ENCODE data around the gene SPATA24. TPM values are rescaled to one million over a fixed set of nuclear protein-coding genes. Genes with fewer than 3 reads are reported as not detected.

The SPATA24 gene
- polyA plus RNA-seq, 1 donor from 2014 or later = 6.7 TPM

DNA sequence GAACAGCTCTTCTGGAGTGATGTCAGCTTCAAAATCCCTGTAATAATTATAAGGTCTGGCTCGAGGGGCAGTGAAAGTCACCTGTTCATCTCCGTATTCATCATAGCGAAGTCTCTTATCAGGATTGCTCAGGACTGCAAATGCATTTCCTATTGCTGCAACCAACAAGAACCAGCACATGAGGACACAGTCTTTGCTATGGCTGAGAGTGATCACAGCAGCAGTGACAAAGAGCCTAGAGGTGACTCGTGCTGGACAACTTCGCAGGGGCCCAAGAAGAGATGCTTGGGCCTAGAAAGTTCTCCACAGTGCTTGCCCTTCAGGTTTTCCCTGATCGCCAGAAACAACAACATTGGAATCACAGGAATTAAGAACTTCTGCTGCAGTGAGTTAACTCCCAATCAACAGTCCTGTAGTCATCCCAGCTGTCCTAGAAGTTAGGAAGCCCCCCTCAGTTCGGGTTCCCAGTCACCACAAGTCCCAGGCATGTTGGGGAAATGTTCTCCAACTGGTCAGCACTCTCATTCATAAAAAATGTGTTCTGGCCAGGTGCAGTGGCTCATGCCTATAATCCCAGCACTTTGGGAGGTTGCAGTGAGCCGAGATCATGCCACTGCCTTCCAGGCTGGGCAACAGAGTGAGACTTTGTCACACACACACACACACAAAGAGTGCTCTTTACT, 22.5 kb upstream of the SPATA24 start:
- Histone ChIP-seq H3K27ac (ENCODE audit: low read length) (no peak overlapping the region), H3K4me3 (ENCODE audit: low read length) (no peak overlapping the region), H3K9ac (ENCODE audit: low read length) (no peak overlapping the region), H3K79me2 (replicated peaks; ENCODE audit: insufficient read depth, low read length) (no peaks in the 10 kb centered on the region), H2AFZ (ENCODE audit: low read depth, low read length) (no peak overlapping the region), H3K4me2 (ENCODE audit: low read length) (no peak overlapping the region), H3K27me3 (ENCODE audit: insufficient read depth, low read depth, low read length) (no peaks in the 10 kb centered on the region), H3K9me2 (ENCODE audit: insufficient read depth, low read length) (no peaks in the 10 kb centered on the region), H4K20me1 (ENCODE audit: insufficient read depth) (no peaks in the 10 kb centered on the region), H3F3A (ENCODE audit: insufficient read depth, low read length, poor library complexity, severe bottlenecking) (no peaks in the 10 kb centered on the region), H3K36me3 (ENCODE audit: insufficient read depth, low read length) (no peaks in the 10 kb centered on the region), H3K9me3 (ENCODE audit: low read length) (no peaks in the 10 kb centered on the region)
- TF ChIP-seq EP300 (conservative IDR thresholded peaks at IDR 0.05; ENCODE audit: poor library complexity, severe bottlenecking) = no peak
- TF ChIP-seq EZH2 (IDR thresholded peaks at IDR 0.05; ENCODE audit: borderline replicate concordance, insufficient read depth, low read length, poor library complexity, severe bottlenecking) = no peak
- TF ChIP-seq, protein P1, sequence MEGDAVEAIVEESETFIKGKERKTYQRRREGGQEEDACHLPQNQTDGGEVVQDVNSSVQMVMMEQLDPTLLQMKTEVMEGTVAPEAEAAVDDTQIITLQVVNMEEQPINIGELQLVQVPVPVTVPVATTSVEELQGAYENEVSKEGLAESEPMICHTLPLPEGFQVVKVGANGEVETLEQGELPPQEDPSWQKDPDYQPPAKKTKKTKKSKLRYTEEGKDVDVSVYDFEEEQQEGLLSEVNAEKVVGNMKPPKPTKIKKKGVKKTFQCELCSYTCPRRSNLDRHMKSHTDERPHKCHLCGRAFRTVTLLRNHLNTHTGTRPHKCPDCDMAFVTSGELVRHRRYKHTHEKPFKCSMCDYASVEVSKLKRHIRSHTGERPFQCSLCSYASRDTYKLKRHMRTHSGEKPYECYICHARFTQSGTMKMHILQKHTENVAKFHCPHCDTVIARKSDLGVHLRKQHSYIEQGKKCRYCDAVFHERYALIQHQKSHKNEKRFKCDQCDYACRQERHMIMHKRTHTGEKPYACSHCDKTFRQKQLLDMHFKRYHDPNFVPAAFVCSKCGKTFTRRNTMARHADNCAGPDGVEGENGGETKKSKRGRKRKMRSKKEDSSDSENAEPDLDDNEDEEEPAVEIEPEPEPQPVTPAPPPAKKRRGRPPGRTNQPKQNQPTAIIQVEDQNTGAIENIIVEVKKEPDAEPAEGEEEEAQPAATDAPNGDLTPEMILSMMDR (IDR thresholded peaks at IDR 0.05; ENCODE audit: poor library complexity, severe bottlenecking) = no peak
- no peak for TF ChIP-seq POLR2AphosphoS5 (IDR thresholded peaks at IDR 0.05)
- no peak for TF ChIP-seq SMC3 (conservative IDR thresholded peaks at IDR 0.05; ENCODE audit: poor library complexity)
- TF ChIP-seq, protein P2, sequence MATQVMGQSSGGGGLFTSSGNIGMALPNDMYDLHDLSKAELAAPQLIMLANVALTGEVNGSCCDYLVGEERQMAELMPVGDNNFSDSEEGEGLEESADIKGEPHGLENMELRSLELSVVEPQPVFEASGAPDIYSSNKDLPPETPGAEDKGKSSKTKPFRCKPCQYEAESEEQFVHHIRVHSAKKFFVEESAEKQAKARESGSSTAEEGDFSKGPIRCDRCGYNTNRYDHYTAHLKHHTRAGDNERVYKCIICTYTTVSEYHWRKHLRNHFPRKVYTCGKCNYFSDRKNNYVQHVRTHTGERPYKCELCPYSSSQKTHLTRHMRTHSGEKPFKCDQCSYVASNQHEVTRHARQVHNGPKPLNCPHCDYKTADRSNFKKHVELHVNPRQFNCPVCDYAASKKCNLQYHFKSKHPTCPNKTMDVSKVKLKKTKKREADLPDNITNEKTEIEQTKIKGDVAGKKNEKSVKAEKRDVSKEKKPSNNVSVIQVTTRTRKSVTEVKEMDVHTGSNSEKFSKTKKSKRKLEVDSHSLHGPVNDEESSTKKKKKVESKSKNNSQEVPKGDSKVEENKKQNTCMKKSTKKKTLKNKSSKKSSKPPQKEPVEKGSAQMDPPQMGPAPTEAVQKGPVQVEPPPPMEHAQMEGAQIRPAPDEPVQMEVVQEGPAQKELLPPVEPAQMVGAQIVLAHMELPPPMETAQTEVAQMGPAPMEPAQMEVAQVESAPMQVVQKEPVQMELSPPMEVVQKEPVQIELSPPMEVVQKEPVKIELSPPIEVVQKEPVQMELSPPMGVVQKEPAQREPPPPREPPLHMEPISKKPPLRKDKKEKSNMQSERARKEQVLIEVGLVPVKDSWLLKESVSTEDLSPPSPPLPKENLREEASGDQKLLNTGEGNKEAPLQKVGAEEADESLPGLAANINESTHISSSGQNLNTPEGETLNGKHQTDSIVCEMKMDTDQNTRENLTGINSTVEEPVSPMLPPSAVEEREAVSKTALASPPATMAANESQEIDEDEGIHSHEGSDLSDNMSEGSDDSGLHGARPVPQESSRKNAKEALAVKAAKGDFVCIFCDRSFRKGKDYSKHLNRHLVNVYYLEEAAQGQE (IDR thresholded peaks at IDR 0.05; ENCODE audit: borderline replicate concordance) = no peak
- no peak for TF ChIP-seq TAF1 (IDR thresholded peaks at IDR 0.05; ENCODE audit: low read depth)
- TF ChIP-seq RAD21 (conservative IDR thresholded peaks at IDR 0.05) = no peak
- TF ChIP-seq MXI1 (conservative IDR thresholded peaks at IDR 0.05; ENCODE audit: poor library complexity, severe bottlenecking) = no peak

DNA sequence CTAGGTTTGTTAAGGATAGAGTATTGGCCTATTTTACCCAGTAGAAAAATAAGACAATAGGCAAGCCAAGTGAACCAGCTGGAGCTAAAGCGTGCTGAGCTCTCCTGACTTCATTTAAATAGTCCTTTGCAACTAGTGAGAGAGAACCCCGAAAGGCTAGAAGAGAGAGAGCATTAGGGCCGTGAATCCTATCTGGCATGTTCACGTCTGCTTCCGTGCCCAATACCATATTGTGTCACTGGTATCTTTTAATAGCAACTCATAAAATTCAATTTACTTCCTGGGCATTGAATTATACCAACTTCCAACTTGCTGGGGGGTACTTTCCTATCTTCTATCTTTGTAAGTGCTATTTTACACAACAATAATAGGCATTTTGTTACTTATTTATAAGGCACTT, 21.6 kb upstream of the SPATA24 start:
- Histone ChIP-seq H3K4me2 (ENCODE audit: low read length) (no peak overlapping the region), H3K4me3 (ENCODE audit: low read length) (no peak overlapping the region), H3K27ac (ENCODE audit: low read length) (no peak overlapping the region), H3K27me3 (ENCODE audit: insufficient read depth, low read depth, low read length) (no peaks in the 10 kb centered on the region), H4K20me1 (ENCODE audit: insufficient read depth) (no peaks in the 10 kb centered on the region), H3K36me3 (ENCODE audit: insufficient read depth, low read length) (no peaks in the 10 kb centered on the region), H3K9me3 (ENCODE audit: low read length) (no peaks in the 10 kb centered on the region), H3F3A (ENCODE audit: insufficient read depth, low read length, poor library complexity, severe bottlenecking) (no peaks in the 10 kb centered on the region), H3K79me2 (replicated peaks; ENCODE audit: insufficient read depth, low read length) (no peaks in the 10 kb centered on the region), H3K9ac (ENCODE audit: low read length) (no peak overlapping the region), H2AFZ (ENCODE audit: low read depth, low read length) (no peak overlapping the region), H3K9me2 (ENCODE audit: insufficient read depth, low read length) (no peaks in the 10 kb centered on the region)
- TF ChIP-seq, protein P1 (IDR thresholded peaks at IDR 0.05; ENCODE audit: poor library complexity, severe bottlenecking) = no peak
- TF ChIP-seq TAF1 (IDR thresholded peaks at IDR 0.05; ENCODE audit: low read depth) = no peak
- no peak for TF ChIP-seq EZH2 (IDR thresholded peaks at IDR 0.05; ENCODE audit: borderline replicate concordance, insufficient read depth, low read length, poor library complexity, severe bottlenecking)
- TF ChIP-seq EP300 (conservative IDR thresholded peaks at IDR 0.05; ENCODE audit: poor library complexity, severe bottlenecking) = no peak
- TF ChIP-seq MXI1 (conservative IDR thresholded peaks at IDR 0.05; ENCODE audit: poor library complexity, severe bottlenecking) = no peak

Measured in neural cell (in vitro differentiated cells).